Measurements from ENCODE around the gene POLR2C. TPM values are rescaled to one million over a fixed set of nuclear protein-coding genes. Genes with fewer than 3 reads are reported as not detected.

POLR2C gene
- total and polyA plus RNA-seq, 2 of the 13 experiments (the other 11 are each of a cell fraction or from before 2014, with no cell fraction given): 104 to 216 TPM

DNA sequence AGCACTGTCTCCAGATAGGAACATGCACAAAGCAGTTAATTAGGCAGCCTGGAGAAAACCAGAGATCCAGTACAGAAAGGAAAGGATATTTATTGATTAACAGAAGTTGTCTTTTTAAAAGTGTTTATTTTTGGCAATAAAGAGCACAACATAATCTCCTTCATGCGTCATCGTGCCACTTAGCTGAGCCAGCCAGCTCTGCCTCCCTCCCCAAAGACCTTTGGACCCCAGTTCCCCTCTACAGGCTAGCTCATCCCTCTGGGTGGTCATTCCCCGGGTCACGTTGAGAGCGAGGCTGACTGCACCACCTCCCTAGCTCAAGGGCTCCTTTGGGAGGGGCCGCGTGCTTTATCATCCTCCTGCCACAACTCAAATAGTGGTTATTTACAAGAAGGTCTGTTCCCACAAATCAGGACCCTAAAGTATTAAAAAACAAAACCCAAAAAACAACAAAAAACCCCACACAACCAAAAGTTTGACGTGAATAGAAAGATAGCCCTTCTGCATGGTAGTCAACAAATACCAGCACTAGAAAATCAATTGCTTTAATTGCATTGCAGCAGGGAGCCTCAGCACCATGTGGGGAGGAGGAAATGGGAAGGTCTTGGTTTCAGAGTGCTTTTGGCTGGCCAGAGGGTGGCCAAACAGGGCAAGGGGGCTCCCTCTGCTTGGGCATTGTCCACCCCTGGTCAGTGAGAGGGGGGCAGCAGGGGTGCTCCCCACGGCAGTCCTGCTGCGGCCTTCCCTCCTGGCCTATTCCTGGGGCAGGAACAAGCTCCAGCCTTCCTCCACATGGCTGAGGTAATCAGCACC lies 9.6 kb downstream of the POLR2C start (continued):
- TF ChIP-seq, protein P1, sequence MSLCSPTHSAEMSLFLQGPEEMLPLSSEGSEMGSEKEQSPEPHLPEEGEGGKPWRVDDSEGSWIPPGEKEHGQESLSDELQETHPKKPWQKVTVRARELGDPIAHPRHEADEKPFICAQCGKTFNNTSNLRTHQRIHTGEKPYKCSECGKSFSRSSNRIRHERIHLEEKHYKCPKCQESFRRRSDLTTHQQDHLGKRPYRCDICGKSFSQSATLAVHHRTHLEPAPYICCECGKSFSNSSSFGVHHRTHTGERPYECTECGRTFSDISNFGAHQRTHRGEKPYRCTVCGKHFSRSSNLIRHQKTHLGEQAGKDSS (CRISPR knock-in tag; IDR thresholded peaks at IDR 0.05; ENCODE audit: borderline replicate concordance, low read depth): peak; percentile 30; the same call in 1 of the 2 replicates
- TF ChIP-seq, protein P2, sequence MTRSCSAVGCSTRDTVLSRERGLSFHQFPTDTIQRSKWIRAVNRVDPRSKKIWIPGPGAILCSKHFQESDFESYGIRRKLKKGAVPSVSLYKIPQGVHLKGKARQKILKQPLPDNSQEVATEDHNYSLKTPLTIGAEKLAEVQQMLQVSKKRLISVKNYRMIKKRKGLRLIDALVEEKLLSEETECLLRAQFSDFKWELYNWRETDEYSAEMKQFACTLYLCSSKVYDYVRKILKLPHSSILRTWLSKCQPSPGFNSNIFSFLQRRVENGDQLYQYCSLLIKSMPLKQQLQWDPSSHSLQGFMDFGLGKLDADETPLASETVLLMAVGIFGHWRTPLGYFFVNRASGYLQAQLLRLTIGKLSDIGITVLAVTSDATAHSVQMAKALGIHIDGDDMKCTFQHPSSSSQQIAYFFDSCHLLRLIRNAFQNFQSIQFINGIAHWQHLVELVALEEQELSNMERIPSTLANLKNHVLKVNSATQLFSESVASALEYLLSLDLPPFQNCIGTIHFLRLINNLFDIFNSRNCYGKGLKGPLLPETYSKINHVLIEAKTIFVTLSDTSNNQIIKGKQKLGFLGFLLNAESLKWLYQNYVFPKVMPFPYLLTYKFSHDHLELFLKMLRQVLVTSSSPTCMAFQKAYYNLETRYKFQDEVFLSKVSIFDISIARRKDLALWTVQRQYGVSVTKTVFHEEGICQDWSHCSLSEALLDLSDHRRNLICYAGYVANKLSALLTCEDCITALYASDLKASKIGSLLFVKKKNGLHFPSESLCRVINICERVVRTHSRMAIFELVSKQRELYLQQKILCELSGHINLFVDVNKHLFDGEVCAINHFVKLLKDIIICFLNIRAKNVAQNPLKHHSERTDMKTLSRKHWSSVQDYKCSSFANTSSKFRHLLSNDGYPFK (CRISPR knock-in tag; IDR thresholded peaks at IDR 0.05; ENCODE audit: borderline replicate concordance): peak; percentile 20; the same call in 1 of the 2 replicates
- TF ChIP-seq, protein P3, sequence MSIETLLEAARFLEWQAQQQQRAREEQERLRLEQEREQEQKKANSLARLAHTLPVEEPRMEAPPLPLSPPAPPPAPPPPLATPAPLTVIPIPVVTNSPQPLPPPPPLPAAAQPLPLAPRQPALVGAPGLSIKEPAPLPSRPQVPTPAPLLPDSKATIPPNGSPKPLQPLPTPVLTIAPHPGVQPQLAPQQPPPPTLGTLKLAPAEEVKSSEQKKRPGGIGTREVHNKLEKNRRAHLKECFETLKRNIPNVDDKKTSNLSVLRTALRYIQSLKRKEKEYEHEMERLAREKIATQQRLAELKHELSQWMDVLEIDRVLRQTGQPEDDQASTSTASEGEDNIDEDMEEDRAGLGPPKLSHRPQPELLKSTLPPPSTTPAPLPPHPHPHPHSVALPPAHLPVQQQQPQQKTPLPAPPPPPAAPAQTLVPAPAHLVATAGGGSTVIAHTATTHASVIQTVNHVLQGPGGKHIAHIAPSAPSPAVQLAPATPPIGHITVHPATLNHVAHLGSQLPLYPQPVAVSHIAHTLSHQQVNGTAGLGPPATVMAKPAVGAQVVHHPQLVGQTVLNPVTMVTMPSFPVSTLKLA (IDR thresholded peaks at IDR 0.05): peak; percentile 6; the same call in 1 of the 2 replicates
- TF ChIP-seq, protein P4, sequence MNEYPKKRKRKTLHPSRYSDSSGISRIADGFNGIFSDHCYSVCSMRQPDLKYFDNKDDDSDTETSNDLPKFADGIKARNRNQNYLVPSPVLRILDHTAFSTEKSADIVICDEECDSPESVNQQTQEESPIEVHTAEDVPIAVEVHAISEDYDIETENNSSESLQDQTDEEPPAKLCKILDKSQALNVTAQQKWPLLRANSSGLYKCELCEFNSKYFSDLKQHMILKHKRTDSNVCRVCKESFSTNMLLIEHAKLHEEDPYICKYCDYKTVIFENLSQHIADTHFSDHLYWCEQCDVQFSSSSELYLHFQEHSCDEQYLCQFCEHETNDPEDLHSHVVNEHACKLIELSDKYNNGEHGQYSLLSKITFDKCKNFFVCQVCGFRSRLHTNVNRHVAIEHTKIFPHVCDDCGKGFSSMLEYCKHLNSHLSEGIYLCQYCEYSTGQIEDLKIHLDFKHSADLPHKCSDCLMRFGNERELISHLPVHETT (CRISPR knock-in tag; conservative IDR thresholded peaks at IDR 0.05): no peak
- TF ChIP-seq ZNF83 (CRISPR knock-in tag; IDR thresholded peaks at IDR 0.05; ENCODE audit: borderline replicate concordance) (no peak), ZNF329 (CRISPR knock-in tag; IDR thresholded peaks at IDR 0.05; ENCODE audit: low read depth) (no peak), JUND (CRISPR knock-in tag; IDR thresholded peaks at IDR 0.05) (peak; percentile 69), ZNF10 (CRISPR knock-in tag; IDR thresholded peaks at IDR 0.05; ENCODE audit: borderline replicate concordance, low read depth) (no peak), DPF2 (CRISPR knock-in tag; IDR thresholded peaks at IDR 0.05; ENCODE audit: borderline replicate concordance, low read depth) (peak; percentile 65; the same call in 1 of the 2 replicates), ZNF296 (CRISPR knock-in tag; conservative IDR thresholded peaks at IDR 0.05) (no peak), KDM1A (CRISPR knock-in tag; IDR thresholded peaks at IDR 0.05) (no peak; the same call in 1 of the 2 replicates), ZNF569 (CRISPR knock-in tag; IDR thresholded peaks at IDR 0.05; ENCODE audit: borderline replicate concordance) (no peak), ZNF629 (CRISPR knock-in tag; conservative IDR thresholded peaks at IDR 0.05) (peak; percentile 41; the same call in 1 of the 2 replicates), NFE2L2 (IDR thresholded peaks at IDR 0.05; ENCODE audit: low read length) (no peak), NR2F6 (IDR thresholded peaks at IDR 0.05) (peak; percentile 47; the same call in 1 of the 2 replicates), NR2F6 (CRISPR knock-in tag; IDR thresholded peaks at IDR 0.05) (peak; percentile 88), ZFP37 (CRISPR knock-in tag; IDR thresholded peaks at IDR 0.05; ENCODE audit: borderline replicate concordance) (0 out of 2 replicates have a peak, but pooled peaks have one; percentile 65), RAD21 (CRISPR knock-in tag; IDR thresholded peaks at IDR 0.05) (peak; percentile 19), CEBPG (CRISPR knock-in tag; IDR thresholded peaks at IDR 0.05) (0 out of 2 replicates have a peak, but pooled peaks have one; percentile 9), HDAC2 (CRISPR knock-in tag; IDR thresholded peaks at IDR 0.05) (peak; percentile 77; the same call in 1 of the 2 replicates), ZNF33A (CRISPR knock-in tag; IDR thresholded peaks at IDR 0.05; ENCODE audit: borderline replicate concordance) (0 out of 2 replicates have a peak, but pooled peaks have one; percentile 74), ZNF33B (CRISPR knock-in tag; IDR thresholded peaks at IDR 0.05) (no peak)
- TF ChIP-seq, protein P5, sequence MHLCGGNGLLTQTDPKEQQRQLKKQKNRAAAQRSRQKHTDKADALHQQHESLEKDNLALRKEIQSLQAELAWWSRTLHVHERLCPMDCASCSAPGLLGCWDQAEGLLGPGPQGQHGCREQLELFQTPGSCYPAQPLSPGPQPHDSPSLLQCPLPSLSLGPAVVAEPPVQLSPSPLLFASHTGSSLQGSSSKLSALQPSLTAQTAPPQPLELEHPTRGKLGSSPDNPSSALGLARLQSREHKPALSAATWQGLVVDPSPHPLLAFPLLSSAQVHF (CRISPR knock-in tag; IDR thresholded peaks at IDR 0.05): peak; percentile 57; the same call in 1 of the 2 replicates
